ENCODE measurements around the gene POLR2E. TPM values are rescaled to one million over a fixed set of nuclear protein-coding genes. Genes with fewer than 3 reads are reported as not detected.

POLR2E gene
- total and polyA plus RNA-seq, 9 of the 15 experiments (the other 6 are each of a cell fraction or from before 2014, with no cell fraction given) = 3.4 to 413 (median 244) TPM

DNA sequence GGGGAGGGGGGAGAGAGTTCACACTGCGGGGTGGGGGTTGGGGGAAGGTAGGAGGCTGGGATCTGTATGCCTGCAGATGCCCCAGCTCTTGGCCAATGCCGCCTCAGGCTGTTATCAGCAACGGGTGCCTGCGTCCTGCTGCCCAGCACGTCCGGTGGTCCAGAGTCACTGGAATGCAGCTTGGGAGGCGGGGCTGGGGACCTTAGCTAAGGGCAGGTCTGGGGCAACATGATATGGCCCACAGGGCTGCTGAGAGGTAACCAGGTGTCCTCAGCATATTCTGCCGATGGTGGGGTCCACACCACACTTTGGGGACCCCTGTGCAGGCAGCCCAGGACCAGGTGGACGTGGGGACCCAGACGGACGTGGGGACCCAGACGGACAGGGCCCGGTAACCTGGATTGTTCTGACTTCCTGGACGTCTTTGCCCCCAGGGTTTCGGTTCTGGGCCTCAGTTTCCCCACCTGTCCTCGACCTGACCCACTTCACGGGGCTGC is 28.9 kb downstream of the POLR2E start:
- no peaks in the 10 kb centered on the region for H4K20me1 ChIP-seq (replicated peaks; ENCODE audit: control insufficient read depth, insufficient read depth, low read length)
- intact Hi-C loops (cut with micrococcal nuclease) (no loop called here), in situ Hi-C loops (cut with MboI) (no loop called here)
- TF ChIP-seq NR3C1 (CRISPR knock-in tag; IDR thresholded peaks at IDR 0.05) (no peak), CHD1 (IDR thresholded peaks at IDR 0.05; ENCODE audit: low read length) (peak; percentile 6), BCOR (IDR thresholded peaks at IDR 0.05) (peak; percentile 24; the same call in 1 of the 2 replicates), ZBTB7A (IDR thresholded peaks at IDR 0.05; ENCODE audit: borderline replicate concordance, control insufficient read depth, low read depth, low read length) (peak; percentile 57; the same call in 1 of the 2 replicates), CBFA2T3 (IDR thresholded peaks at IDR 0.05) (peak; percentile 42), FOXM1 (IDR thresholded peaks at IDR 0.05; ENCODE audit: low read depth) (no peak), FOXM1 (CRISPR knock-in tag; IDR thresholded peaks at IDR 0.05; ENCODE audit: low read depth) (0 out of 2 replicates have a peak, but pooled peaks have one; percentile 37), PCBP1 (IDR thresholded peaks at IDR 0.05; ENCODE audit: low read depth, low read length, poor library complexity, severe bottlenecking) (peak; percentile 24), SIRT6 (IDR thresholded peaks at IDR 0.05; ENCODE audit: low read depth, low read length) (no peak), IRF2 (CRISPR knock-in tag; IDR thresholded peaks at IDR 0.05) (0 out of 2 replicates have a peak, but pooled peaks have one; percentile 40), ZNF282 (CRISPR knock-in tag; IDR thresholded peaks at IDR 0.05) (0 out of 2 replicates have a peak, but pooled peaks have one; percentile 65)
- H3K9me1 ChIP-seq (ENCODE audit: control insufficient read depth, insufficient read depth, low read length) = no peaks in the 10 kb centered on the region
- no peaks in the 10 kb centered on the region for H3K9me3 ChIP-seq (replicated peaks; ENCODE audit: control insufficient read depth, insufficient read depth, low read depth, low read length)
- peak overlapping the region; percentile 40; the same call in 1 of the 2 replicates for H3K4me3 ChIP-seq
- WGBS (ENCODE audit: insufficient coverage, low coverage, missing lambda C conversion rate) = 30% methylated on average over 12 of the region's 17 CpGs
- peaks cover 9 to 88% of the 10 kb centered on the region in 2 experiments for H3K4me1 ChIP-seq (replicated peaks in 1 of 2; ENCODE audit: control insufficient read depth in 2 of 2, insufficient read depth in 2 of 2, low read length in 2 of 2)
- FAIRE-seq (no peak), ATAC-seq (no peak), DNase-seq (ENCODE audit: extremely low read depth in 1 of 4, low spot score in 3 of 4) (peak in 1 of 4 experiments; percentile 54)
- H3K4me2 ChIP-seq (ENCODE audit: insufficient read depth, low read length) = peak overlapping the region; percentile 72
- ChIA-PET CTCF (ENCODE audit: low intra/inter-chr PET ratio) (no interaction called here), POLR2A (interaction anchor here (0.6 to 1.9 kb wide), 5 partner anchors 9 to 755 kb away, joined by 3 to 6 read pairs (median 5); partner anchors contain the start of gene RNU6-2)
- H3K27me3 ChIP-seq (ENCODE audit: control insufficient read depth in 2 of 2, insufficient read depth in 2 of 2, low read length in 2 of 2) = no peaks in the 10 kb centered on the region
- no TSS peak for BruUV-seq (replicated peaks)
- H3K27ac ChIP-seq (ENCODE audit: extremely low read depth, low read depth, low read length) = no peak overlapping the region
- H3K36me3 ChIP-seq (ENCODE audit: control insufficient read depth, insufficient read depth, low read length) = peaks cover 14% of the 10 kb centered on the region; the same call in 2 of the 3 replicates
- no peak overlapping the region for H2AFZ ChIP-seq (ENCODE audit: low read depth, low read length)
- peak overlapping the region in 1 of 2 experiments; percentile 90; a peak in 3 of 4 replicates for H3K9ac ChIP-seq (ENCODE audit: insufficient read depth in 1 of 2, low read depth in 2 of 2, low read length in 2 of 2)
- no peaks in the 10 kb centered on the region for H3K79me2 ChIP-seq (ENCODE audit: control insufficient read depth, insufficient read depth, low read length)

All from K562 (cell line).